Lower leg skin (tissue), 3 donors: ENCODE results near the gene DOK5.

Experiments
- POLR2A ChIP-seq, 2 donors: fragments of 450-650 bp; IDR thresholded peaks; one replicate each; pipeline ENCODE4 v1.6.1; 2016 to 2017; ENCODE audit warnings: antibody characterized with exemption in 2 of 2, mild to moderate bottlenecking in 1 of 2, moderate library complexity in 1 of 2
- TF ChIP-seq, protein P1 (sequence below), 3 donors: fragments of 450-650 bp; IDR thresholded peaks; one replicate each; pipeline ENCODE4 v1.5.1; 2016; ENCODE audit warnings: antibody characterized with exemption in 3 of 3, mild to moderate bottlenecking in 3 of 3, moderate library complexity in 2 of 3

DNA sequence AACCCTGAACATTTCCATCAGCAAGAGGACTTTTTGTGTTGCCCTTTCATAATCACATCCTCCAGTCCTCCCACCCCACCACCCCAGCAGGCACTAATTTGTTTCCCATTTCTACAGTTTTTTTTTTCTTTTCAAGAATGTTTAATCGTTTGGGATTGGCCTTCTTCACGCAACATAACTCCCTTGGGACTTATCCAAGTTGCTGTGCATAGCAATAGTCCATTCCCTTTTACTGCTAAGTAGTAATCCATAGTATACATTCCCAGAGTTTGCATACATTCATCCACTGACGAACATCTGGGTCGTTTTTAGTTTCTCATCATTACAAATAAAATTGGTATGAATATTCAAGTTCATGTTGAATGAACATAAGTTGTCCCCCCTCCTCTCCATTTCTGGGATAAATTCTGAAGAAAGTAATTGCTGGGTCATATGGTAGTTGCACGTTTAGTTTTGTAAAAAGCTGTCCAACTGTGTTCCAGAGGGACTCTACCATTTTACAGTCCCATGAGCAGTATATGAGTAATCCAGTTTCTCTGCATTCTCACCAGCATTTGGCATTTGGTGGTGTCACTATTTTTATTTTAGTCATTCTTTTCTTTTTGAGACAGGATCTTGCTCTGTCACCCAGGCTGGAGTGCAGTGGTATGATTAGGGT, 90.8 kb downstream of the DOK5 start:
- TF ChIP-seq, protein P1, sequence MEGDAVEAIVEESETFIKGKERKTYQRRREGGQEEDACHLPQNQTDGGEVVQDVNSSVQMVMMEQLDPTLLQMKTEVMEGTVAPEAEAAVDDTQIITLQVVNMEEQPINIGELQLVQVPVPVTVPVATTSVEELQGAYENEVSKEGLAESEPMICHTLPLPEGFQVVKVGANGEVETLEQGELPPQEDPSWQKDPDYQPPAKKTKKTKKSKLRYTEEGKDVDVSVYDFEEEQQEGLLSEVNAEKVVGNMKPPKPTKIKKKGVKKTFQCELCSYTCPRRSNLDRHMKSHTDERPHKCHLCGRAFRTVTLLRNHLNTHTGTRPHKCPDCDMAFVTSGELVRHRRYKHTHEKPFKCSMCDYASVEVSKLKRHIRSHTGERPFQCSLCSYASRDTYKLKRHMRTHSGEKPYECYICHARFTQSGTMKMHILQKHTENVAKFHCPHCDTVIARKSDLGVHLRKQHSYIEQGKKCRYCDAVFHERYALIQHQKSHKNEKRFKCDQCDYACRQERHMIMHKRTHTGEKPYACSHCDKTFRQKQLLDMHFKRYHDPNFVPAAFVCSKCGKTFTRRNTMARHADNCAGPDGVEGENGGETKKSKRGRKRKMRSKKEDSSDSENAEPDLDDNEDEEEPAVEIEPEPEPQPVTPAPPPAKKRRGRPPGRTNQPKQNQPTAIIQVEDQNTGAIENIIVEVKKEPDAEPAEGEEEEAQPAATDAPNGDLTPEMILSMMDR (IDR thresholded peaks at IDR 0.05), result no peak
- no peak for TF ChIP-seq POLR2A (IDR thresholded peaks at IDR 0.05)
